Colonic mucosa (tissue), 4 donors: Measurements from ENCODE around the gene MS4A18. TPM values are rescaled to one million over a fixed set of nuclear protein-coding genes. Genes with fewer than 3 reads are reported as not detected.

Experiments
- DNase-seq: peaks from one replicate; pipeline ENCODE4 v3.0.0-alpha.2; 2020
- H3K27ac ChIP-seq: fragments of 200-600 bp; one replicate; pipeline ENCODE4 v1.8.0; 2021
- H3K27me3 ChIP-seq: fragments of 200-600 bp; one replicate; pipeline ENCODE4 v1.8.0; 2021
- H3K36me3 ChIP-seq: fragments of 200-600 bp; one replicate; pipeline ENCODE4 v1.8.0; 2021
- H3K4me1 ChIP-seq: fragments of 200-600 bp; one replicate; pipeline ENCODE4 v1.8.0; 2021; ENCODE audit warnings: mild to moderate bottlenecking
- H3K4me3 ChIP-seq: fragments of 200-600 bp; one replicate; pipeline ENCODE4 v1.8.0; 2021
- H3K9ac ChIP-seq, 2 donors: one replicate each; pipeline ENCODE4 v1.7.0; 2013; ENCODE audit warnings: control low read depth in 2 of 2, low read depth in 2 of 2, low read length in 2 of 2
- H3K9me3 ChIP-seq: fragments of 200-600 bp; one replicate; pipeline ENCODE4 v1.8.0; 2021
- CTCF ChIP-seq: fragments of 200-600 bp; IDR thresholded peaks from one replicate; pipeline ENCODE4 v1.8.0; 2022; ENCODE audit warnings: antibody characterized with exemption, mild to moderate bottlenecking
- intact Hi-C: fragments of 100-400 bp; cut with DNase I; formaldehyde crosslinking; loops from one replicate; pipeline ENCODE4 v1.14.1; 2022
- total RNA-seq, 2 donors: library from RNA; stranded (reverse); fragmentation: NEBNext Ultra II Directional in 1 of 2; extraction: Animal tissue kit (Norgen Biotek cat#: 25700) in 1 of 2; gene quantifications; one replicate each; pipeline ENCODE4 v1.2.1, GENCODE V29; 2021
- donor health status: healthy.
- donor health status: DM: no; HTN: no; CAD: no.
- donor health status: DM: no; HTN: no; CAD: no.

The MS4A18 gene
- total RNA-seq, 2 donors from 2014 or later, result not detected

DNA sequence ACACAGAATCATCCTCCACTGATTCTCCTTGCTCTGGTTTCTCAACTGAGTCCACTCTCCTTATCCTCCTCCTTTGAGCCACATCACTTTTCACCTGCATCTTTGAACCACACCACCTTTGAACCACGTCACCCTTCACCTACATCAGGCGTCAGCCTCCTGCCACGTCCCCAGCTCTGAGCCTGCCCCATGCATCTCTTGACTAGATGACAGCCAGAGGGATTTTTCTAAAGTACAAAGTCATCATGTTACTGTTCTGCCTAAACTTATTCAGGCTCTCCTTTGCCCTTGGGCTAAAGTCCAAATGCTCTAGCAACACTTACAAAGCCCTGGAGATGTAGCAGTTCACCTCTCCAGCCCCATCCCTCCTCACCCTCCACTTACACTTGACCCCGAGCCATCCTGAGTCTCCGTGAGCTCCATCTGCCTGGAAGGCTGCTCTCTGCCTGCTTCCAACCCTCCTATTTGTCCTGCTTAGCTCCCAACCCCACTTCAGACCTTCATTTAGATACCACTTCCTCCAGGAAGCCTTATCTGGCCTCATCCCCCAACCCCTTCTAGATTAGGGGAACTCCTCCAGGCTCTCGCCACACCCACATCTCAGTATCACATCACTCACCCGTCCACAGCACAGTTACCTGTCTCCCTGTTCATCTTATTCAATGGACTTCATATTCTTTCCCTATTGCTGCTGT is 56.9 kb downstream of the MS4A18 start:
- DNase-seq, result no peak
- Histone ChIP-seq H3K4me1 (no peaks in the 10 kb centered on the region), H3K27me3 (no peaks in the 10 kb centered on the region), H3K36me3 (no peaks in the 10 kb centered on the region), H3K9me3 (no peaks in the 10 kb centered on the region), H3K9ac (no peak overlapping the region), H3K27ac (no peak overlapping the region), H3K4me3 (no peak overlapping the region)
- no peak for TF ChIP-seq CTCF
- intact Hi-C loops, result no loop called here

DNA sequence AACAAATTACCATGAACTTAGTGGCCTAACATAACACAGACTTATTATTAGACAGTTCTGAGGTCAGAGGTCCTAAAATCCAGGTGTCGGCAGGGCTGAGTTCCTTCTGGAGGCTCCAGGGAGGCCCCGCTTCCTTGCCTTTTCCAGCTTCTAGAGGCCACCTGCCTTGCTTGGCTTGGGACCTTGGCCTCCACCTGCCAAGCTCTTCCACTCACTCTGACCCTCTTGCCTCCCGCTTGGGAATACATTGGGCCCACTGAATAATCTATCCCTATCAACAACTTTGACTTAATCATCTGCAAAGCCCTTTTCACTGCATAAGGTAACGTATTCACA is 57.4 kb downstream of the MS4A18 start:
- H3K27me3 ChIP-seq, result no peaks in the 10 kb centered on the region
- no peak overlapping the region for H3K4me3 ChIP-seq
- no peak for DNase-seq
- H3K27ac ChIP-seq, result no peak overlapping the region
- H3K9me3 ChIP-seq, result no peaks in the 10 kb centered on the region
- TF ChIP-seq CTCF, result no peak
- no peak overlapping the region for H3K9ac ChIP-seq
- no peaks in the 10 kb centered on the region for H3K4me1 ChIP-seq
- intact Hi-C loops, result no loop called here
- H3K36me3 ChIP-seq, result no peaks in the 10 kb centered on the region

- H3K27ac ChIP-seq, result no peak overlapping the region
- H3K27me3 ChIP-seq, result no peaks in the 10 kb centered on the region
- H3K4me3 ChIP-seq, result no peak overlapping the region
- intact Hi-C loops, result no loop called here
- no peaks in the 10 kb centered on the region for H3K9me3 ChIP-seq
- DNase-seq, result no peak
- no peak for TF ChIP-seq CTCF
- no peaks in the 10 kb centered on the region for H3K4me1 ChIP-seq
- no peak overlapping the region for H3K9ac ChIP-seq
- no peaks in the 10 kb centered on the region for H3K36me3 ChIP-seq
These were observed 58.0 kb downstream of the MS4A18 start for GRCh38 chr11:60782393-60783140.

DNA sequence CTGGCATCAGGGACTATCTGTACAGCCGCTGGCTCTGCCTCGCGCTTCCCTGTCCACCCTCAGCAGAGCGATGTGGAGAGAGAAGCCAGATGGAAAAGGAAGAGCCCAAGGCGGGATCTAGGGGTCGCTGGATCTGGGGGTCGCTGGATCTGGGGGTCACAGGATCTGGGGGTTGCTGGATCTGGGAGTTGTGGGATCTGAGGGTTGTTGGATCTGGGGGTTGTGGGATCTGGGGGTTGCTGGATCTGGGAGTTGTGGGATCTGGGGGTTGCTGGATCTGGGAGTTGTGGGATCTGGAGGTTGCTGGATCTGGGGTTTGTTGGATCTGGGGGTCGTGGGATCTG is 58.6 kb downstream of the MS4A18 start:
- Histone ChIP-seq H3K4me3 (no peak overlapping the region), H3K4me1 (no peaks in the 10 kb centered on the region), H3K9me3 (no peaks in the 10 kb centered on the region), H3K9ac (no peak overlapping the region), H3K27me3 (no peaks in the 10 kb centered on the region), H3K36me3 (no peaks in the 10 kb centered on the region), H3K27ac (no peak overlapping the region)
- intact Hi-C loops, result no loop called here
- no peak for TF ChIP-seq CTCF
- no peak for DNase-seq

GRCh38 chr11:60783911-60784310 is 59.4 kb downstream of the MS4A18 start:
- no peak for TF ChIP-seq CTCF
- Histone ChIP-seq H3K4me1 (no peaks in the 10 kb centered on the region), H3K4me3 (no peak overlapping the region), H3K9ac (no peak overlapping the region), H3K36me3 (no peaks in the 10 kb centered on the region), H3K27ac (no peak overlapping the region), H3K9me3 (no peaks in the 10 kb centered on the region), H3K27me3 (no peaks in the 10 kb centered on the region)
- no peak for DNase-seq
- intact Hi-C loops, result no loop called here
